Activated naive CD4-positive, alpha-beta T cell (primary cell): ENCODE results near the gene PON2.
A peak's percentile ranks its signal among the peaks of the same experiment; 100 is the strongest.
"Not testable (repeated sequence)": the region's sequence is repeated elsewhere in the genome, so short reads cannot be mapped to it uniquely, and the experiment has no call there.

Experiments used
- DNase-seq, 4 experiments: peaks; one replicate each; lab custom pipeline; 2025; lab: John Stamatoyannopoulos, UW

Gene PON2

GRCh38 chr7:95434557-95435421, at the start of gene PON2:
TSS of gene PON2 (minus strand) at chr7:95435028. CDS start at chr7:95434951, 77 bp downstream.
- peak in 1 of 4 experiments; percentile 33 for DNase-seq

- DNase-seq = no peak
Measured at GRCh38 chr7:95482424-95482823, 47.6 kb upstream of the PON2 start.

GRCh38 chr7:95481271-95482165, 46.7 kb upstream of the PON2 start:
- DNase-seq = no peak

- no peak for DNase-seq
Measured at GRCh38 chr7:95479992-95480624, 45.3 kb upstream of the PON2 start.

GRCh38 chr7:95478272-95479037, 43.6 kb upstream of the PON2 start:
- no peak for DNase-seq

GRCh38 chr7:95476904-95477594, 42.2 kb upstream of the PON2 start:
- DNase-seq = peak in 3 of 4 experiments; percentile 1 to 20 (median 2)

- DNase-seq = no peak
Measured at GRCh38 chr7:95476072-95476847, 41.4 kb upstream of the PON2 start.

GRCh38 chr7:95473276-95473985, 38.6 kb upstream of the PON2 start:
- no peak for DNase-seq

- no peak for DNase-seq
Measured at GRCh38 chr7:95472581-95473161, 37.8 kb upstream of the PON2 start.

- DNase-seq = no peak
Measured at GRCh38 chr7:95471071-95471470, 36.2 kb upstream of the PON2 start.

- DNase-seq = no peak
Measured at GRCh38 chr7:95470452-95470851, 35.6 kb upstream of the PON2 start.

GRCh38 chr7:95469848-95470247, 35.0 kb upstream of the PON2 start:
- no peak for DNase-seq

- DNase-seq = no peak
Measured at GRCh38 chr7:95469187-95469586, 34.4 kb upstream of the PON2 start.

- DNase-seq = no peak
Measured at GRCh38 chr7:95467912-95468607, 33.2 kb upstream of the PON2 start.

GRCh38 chr7:95460653-95461052, 25.8 kb upstream of the PON2 start:
- not testable (repeated sequence) for DNase-seq

- no peak for DNase-seq
Measured at GRCh38 chr7:95457947-95458346, 23.1 kb upstream of the PON2 start.

- no peak for DNase-seq
Measured at GRCh38 chr7:95454438-95455045, 19.7 kb upstream of the PON2 start.

- no peak for DNase-seq
Measured at GRCh38 chr7:95446618-95447017, 11.8 kb upstream of the PON2 start.
